GM23338 (cell line): ENCODE measurements around the gene TLCD3B.

Experiments used
- CREB1 ChIP-seq: fragments of 250-450 bp; sonication (Bioruptor Pico); IDR thresholded peaks from 2 replicates; pipeline ENCODE4 v1.5.0; 2020; ENCODE audit warnings: low read depth, mild to moderate bottlenecking, moderate library complexity
- EZH2 ChIP-seq: fragments of 200-600 bp; sonication (generic); IDR thresholded peaks from one replicate; pipeline ENCODE4 v1.8.0; 2017; ENCODE audit warnings: antibody characterized with exemption, mild to moderate bottlenecking, low read depth; ENCODE audit not compliant: unreplicated experiment
- EZH2phosphoT487 ChIP-seq: fragments of 200-600 bp; sonication (generic); IDR thresholded peaks from one replicate; pipeline ENCODE4 v1.8.1; 2018; ENCODE audit warnings: antibody characterized with exemption; ENCODE audit not compliant: unreplicated experiment
- JUNB ChIP-seq: IDR thresholded peaks from one replicate; pipeline ENCODE4 v1.6.1; 2016; ENCODE audit warnings: antibody characterized with exemption; ENCODE audit not compliant: unreplicated experiment
- POLR2AphosphoS5 ChIP-seq: IDR thresholded peaks from 2 replicates; pipeline ENCODE4 v1.6.1; 2016; ENCODE audit warnings: antibody characterized with exemption, low read depth
- STAT1 ChIP-seq: IDR thresholded peaks from one replicate; pipeline ENCODE4 v1.6.1; 2016; ENCODE audit warnings: antibody characterized with exemption; ENCODE audit not compliant: unreplicated experiment
- ZNF114 ChIP-seq: fragments of 250-450 bp; sonication (Bioruptor Pico); IDR thresholded peaks from 2 replicates; pipeline ENCODE4 v1.5.0; 2020; ENCODE audit warnings: mild to moderate bottlenecking, moderate library complexity
- TF ChIP-seq, protein P1 (sequence below), 2 experiments: fragments of 200-600 bp in 1 of 2; sonication (generic) in 1 of 2; conservative IDR thresholded peaks; 2 replicates each; pipeline versions ENCODE4 v1.5.1 to v1.6.1; 2016 to 2017; ENCODE audit warnings: antibody characterized with exemption in 2 of 2, low read depth in 2 of 2, mild to moderate bottlenecking in 2 of 2, moderate library complexity in 1 of 2
- TF ChIP-seq, protein P2 (sequence below): IDR thresholded peaks from one replicate; pipeline ENCODE4 v1.6.1; 2018; ENCODE audit warnings: antibody characterized with exemption; ENCODE audit not compliant: unreplicated experiment
- TF ChIP-seq, protein P3 (sequence below): IDR thresholded peaks from 2 replicates; pipeline ENCODE4 v1.6.1; 2016; ENCODE audit warnings: antibody characterized with exemption

DNA sequence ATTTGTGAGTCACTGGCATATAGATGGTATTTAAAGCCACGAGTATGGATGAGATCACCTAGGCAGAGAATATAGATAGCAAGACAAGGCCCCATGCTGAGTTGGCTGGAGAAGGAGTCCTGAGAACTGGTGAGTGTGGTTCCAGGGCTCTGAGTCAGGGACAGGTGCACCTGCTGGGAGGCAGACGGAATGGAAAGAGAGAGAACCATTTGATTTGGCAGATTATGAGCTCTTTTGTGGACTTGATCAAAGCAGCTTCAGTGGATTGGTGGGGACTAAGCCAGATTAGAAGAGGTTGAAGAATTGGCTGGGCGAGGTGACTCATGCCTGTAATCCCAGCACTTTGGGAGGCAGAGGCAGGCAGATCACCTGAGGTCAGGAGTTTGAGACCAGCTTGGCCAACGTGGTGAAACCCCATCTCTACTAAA, 12.3 kb downstream of the TLCD3B start:
- TF ChIP-seq, protein P1, sequence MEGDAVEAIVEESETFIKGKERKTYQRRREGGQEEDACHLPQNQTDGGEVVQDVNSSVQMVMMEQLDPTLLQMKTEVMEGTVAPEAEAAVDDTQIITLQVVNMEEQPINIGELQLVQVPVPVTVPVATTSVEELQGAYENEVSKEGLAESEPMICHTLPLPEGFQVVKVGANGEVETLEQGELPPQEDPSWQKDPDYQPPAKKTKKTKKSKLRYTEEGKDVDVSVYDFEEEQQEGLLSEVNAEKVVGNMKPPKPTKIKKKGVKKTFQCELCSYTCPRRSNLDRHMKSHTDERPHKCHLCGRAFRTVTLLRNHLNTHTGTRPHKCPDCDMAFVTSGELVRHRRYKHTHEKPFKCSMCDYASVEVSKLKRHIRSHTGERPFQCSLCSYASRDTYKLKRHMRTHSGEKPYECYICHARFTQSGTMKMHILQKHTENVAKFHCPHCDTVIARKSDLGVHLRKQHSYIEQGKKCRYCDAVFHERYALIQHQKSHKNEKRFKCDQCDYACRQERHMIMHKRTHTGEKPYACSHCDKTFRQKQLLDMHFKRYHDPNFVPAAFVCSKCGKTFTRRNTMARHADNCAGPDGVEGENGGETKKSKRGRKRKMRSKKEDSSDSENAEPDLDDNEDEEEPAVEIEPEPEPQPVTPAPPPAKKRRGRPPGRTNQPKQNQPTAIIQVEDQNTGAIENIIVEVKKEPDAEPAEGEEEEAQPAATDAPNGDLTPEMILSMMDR (conservative IDR thresholded peaks at IDR 0.05; ENCODE audit: low read depth in 2 of 2), result no peak
- TF ChIP-seq EZH2 (no peak), JUNB (no peak), EZH2phosphoT487 (no peak), POLR2AphosphoS5 (no peak), CREB1 (no peak), STAT1 (no peak), ZNF114 (CRISPR knock-in tag) (no peak)
- TF ChIP-seq, protein P2, sequence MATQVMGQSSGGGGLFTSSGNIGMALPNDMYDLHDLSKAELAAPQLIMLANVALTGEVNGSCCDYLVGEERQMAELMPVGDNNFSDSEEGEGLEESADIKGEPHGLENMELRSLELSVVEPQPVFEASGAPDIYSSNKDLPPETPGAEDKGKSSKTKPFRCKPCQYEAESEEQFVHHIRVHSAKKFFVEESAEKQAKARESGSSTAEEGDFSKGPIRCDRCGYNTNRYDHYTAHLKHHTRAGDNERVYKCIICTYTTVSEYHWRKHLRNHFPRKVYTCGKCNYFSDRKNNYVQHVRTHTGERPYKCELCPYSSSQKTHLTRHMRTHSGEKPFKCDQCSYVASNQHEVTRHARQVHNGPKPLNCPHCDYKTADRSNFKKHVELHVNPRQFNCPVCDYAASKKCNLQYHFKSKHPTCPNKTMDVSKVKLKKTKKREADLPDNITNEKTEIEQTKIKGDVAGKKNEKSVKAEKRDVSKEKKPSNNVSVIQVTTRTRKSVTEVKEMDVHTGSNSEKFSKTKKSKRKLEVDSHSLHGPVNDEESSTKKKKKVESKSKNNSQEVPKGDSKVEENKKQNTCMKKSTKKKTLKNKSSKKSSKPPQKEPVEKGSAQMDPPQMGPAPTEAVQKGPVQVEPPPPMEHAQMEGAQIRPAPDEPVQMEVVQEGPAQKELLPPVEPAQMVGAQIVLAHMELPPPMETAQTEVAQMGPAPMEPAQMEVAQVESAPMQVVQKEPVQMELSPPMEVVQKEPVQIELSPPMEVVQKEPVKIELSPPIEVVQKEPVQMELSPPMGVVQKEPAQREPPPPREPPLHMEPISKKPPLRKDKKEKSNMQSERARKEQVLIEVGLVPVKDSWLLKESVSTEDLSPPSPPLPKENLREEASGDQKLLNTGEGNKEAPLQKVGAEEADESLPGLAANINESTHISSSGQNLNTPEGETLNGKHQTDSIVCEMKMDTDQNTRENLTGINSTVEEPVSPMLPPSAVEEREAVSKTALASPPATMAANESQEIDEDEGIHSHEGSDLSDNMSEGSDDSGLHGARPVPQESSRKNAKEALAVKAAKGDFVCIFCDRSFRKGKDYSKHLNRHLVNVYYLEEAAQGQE, result no peak
- TF ChIP-seq, protein P3, sequence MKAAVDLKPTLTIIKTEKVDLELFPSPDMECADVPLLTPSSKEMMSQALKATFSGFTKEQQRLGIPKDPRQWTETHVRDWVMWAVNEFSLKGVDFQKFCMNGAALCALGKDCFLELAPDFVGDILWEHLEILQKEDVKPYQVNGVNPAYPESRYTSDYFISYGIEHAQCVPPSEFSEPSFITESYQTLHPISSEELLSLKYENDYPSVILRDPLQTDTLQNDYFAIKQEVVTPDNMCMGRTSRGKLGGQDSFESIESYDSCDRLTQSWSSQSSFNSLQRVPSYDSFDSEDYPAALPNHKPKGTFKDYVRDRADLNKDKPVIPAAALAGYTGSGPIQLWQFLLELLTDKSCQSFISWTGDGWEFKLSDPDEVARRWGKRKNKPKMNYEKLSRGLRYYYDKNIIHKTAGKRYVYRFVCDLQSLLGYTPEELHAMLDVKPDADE, result no peak
